NCI-H2227 treated with DMSO at 0.1 percent for 48 hours (cell line): ENCODE results near the gene ATP7A.
"Not testable (repeated sequence)": the region's sequence is repeated elsewhere in the genome, so short reads cannot be mapped to it uniquely, and the experiment has no call there.

ENCODE experiments used
- DNase-seq: peaks from one replicate; lab custom pipeline; 2025; lab: John Stamatoyannopoulos, UW

The ATP7A gene

DNA sequence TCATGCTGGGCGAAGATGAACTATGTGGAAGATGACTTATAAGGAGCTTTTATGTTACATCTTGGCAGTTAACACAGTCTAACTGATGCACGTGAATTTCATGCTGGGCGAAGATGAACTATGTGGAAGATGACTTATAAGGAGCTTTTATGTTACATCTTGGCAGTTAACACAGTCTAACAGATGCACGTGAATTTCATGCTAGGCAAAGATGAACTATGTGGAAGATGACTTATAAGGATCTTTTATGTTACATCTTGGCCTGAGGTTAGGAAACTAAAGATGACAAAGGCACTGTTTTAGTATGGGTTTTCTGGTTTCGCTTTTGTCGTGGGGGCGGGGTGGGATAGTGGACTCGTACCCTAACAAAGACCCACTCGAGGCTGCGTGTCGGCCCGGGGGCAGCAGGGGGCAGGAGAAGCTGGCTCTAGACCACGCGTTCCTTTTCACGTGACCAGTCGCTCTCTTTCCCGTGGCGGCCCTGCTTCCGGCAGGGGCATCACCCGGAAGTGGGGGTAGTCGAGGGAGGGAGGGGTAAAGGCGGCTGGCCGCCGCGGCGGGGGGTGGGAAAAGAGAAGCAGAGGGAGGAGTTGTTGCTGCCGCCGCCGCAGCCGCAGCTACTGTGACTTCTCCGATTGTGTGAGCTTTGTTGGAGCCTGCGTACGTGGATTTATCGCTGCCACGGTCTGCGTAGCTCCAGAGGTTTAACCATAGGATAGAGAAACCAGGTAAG lies at the start of gene ATP7A:
Gene ATP7A (plus strand): TSS at position 586 of the 733 bp plus-strand sequence. CDS start 60,949 bp downstream, outside the sequence.
- peak; percentile 91 for DNase-seq

DNA sequence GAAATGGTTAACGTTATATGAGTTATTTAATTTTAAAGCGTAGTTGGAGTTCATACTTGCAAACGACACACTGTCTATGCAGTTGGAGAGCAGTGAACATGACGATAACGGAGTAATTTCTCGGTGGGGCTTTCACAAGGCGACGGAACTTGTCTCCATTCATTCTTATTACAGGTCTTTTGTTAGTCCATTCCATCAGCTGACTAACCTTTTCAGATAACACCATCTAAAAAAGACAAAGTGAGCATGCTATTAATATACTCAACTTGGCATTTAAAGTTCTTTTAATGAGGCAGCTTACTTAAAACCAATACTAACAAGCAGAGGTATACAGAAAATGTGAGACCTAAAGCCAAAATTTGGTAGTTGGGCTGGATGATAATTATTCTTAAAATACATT lies 35.1 kb upstream of the ATP7A start:
- DNase-seq, result no peak

DNA sequence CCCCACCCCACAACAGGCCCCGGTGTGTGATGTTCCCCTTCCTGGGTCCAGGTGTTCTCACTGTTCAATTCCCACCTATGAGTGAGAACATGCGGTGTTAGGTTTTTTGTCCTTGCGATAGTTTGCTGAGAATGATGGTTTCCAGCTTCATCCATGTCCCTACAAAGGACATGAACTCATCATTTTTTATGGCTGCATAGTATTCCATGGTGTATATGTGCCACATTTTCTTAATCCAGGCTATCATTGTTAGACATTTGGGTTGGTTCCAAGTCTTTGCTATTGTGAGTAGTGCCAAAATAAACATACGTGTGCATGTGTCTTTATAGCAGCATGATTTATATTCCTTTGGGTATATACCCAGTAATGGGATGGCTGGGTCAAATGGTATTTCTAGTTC lies 29.1 kb upstream of the ATP7A start:
- DNase-seq, result not testable (repeated sequence)

DNA sequence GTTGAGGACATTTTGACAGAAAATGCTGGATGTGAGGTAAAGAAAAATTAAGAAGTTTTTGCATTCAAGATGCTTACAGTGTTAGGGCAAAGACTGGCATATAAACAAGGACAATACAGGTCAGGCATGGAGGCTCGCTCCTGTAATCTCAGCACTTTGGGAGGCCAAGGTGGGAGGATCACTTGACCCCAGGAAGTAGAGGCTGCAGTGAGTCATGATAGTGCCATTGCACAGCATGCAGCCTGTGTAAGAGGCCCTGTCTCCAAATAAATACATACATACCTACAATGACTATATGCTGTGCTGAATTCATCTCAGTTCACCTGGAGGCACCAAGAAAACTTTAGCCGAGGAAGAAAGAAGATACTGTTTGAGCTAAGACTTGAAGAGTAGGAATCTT lies 17.6 kb upstream of the ATP7A start:
- no peak for DNase-seq

DNA sequence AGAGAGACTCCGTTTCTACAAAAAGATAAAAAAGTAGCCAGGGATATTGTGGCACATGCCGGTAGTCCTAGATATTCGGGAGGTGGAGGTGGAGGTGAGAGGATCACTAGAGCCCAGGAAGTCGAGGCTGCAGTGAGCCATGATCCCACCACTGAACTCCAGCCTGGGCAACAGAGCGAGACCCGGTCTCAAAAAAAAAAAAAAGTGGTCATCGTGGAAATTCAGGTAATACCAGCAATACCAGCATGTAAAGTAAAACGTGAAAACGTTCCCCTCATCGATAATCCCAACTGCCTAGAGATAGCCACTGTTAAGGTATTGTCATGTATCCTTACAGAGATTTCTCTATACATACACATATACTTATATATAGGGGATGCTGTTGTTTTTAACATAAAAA lies 16.8 kb upstream of the ATP7A start:
- no peak for DNase-seq

DNA sequence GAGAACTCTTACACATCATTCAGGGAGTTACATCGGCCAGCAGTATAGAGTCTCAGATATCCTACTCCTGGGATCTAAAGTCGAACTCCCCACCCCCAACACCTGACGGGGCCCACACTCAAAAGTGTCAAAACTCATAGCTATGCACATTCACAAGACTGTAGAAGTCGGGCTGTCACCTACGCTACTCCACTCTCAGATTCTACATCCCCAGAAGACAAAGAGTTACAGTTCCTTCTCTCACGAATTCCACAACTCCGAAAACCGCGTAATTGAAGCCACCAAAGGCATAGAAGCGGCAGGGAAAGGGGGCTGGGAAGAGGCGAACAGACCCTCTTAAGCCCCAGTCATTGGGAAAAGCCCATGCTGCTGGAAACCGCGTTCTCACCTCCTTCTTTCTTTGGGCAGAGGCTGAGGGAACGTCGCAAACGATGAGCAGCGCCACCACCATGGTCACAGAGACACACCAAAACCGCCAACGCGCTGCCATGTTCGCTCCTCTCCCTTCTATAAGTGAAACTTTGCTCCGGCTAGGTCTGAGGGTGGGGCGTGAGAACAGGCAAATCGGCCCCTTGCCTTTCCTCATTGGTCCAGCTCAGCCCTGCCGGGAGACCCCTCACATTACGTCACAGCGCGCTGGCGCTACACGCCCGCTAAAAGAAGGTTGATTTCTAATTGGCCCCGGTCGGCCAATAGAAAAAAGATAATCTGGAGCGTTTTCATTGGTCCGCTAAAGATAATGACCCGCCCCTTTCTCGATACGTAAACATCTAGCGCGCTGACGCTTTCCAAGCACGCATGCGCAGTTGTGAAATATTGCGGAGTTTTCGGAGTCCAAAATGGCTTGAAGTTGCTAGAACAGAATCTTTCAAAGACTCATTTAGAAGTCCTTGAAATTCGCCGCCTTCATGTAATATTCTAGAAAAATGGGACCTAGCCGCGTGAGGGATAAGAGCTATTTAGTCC lies 15.3 kb upstream of the ATP7A start, which contains the start of gene MAGT1:
Gene MAGT1 (minus strand): TSS at position 515 of the 966 bp plus-strand sequence. CDS start 25 bp downstream, at position 490.
- peak; percentile 99 for DNase-seq

DNA sequence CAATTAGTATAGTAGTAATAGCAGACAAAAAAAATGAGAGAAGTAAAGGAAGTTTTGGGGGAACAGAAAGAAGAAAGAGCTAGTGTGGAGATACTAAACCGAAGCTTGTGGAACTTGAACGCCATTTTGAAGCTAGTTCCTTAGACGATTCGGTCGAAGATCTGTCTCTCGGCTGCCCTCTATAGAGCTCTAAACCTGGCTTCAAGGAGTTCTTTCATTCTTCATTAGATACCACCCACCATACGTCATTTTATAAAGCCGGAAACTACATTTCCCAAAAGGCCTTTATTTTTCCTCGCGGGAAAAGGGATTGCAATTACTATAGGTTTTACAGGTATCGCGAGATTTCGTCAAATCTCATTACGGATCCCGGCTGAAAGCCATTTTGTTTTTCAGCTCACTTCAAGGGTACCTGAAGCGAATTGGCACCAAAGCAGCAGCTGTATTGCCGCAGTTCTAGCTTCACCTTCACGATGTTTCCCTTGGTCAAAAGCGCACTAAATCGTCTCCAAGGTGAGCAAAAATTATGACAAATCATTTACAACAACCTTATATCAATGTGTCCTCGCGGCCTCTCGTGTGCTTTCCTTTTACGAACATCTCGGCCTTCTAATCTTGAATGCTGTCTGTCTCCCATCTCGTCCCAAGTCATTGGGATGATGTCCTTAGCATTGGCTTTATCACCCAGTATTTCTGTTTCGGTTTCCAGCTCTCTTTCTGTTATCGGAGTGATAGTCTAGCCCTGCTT lies 11.2 kb upstream of the ATP7A start, which contains the start of gene COX7B:
Gene COX7B (plus strand): TSS at position 388 of the 748 bp plus-strand sequence. CDS start 86 bp downstream, at position 474.
- peak; percentile 99 for DNase-seq

DNA sequence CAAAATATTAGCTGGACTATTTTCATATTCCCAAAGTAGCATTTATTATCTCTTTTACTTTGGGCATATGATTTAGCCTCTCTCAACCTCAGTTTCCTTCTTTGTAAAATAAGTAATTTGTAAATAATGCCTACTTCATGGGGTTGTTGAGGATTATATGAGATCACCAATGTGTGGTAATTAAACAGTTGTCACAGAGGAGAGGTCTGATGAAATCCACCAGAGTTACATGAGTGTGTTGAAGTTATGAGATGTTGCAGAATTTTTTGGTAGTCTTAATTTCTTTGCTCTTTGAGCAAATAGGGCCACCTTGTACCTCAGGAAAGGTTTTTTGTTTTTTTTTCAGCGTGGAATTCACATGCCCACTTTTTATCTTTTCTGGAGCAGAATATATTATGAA lies 9.8 kb upstream of the ATP7A start:
- no peak for DNase-seq

DNA sequence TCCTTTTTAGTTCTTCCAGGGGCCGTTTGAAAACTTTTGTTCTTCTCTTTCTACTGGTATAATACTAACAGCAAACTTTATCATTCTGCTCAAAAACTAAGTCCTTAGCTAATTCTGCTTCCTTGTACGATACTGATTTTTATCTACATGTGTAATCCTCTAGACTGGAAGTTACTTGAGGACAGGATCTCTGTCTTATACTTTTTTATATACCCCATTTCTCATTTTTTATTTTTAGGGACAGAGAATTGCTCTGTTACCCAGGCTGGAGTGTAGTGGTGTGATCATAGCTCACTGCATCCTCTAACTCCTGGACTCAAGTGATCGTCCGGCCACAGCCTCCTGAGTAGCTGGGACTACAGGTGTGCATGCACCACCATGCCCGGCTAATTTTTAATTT lies 9.0 kb upstream of the ATP7A start:
- no peak for DNase-seq

DNA sequence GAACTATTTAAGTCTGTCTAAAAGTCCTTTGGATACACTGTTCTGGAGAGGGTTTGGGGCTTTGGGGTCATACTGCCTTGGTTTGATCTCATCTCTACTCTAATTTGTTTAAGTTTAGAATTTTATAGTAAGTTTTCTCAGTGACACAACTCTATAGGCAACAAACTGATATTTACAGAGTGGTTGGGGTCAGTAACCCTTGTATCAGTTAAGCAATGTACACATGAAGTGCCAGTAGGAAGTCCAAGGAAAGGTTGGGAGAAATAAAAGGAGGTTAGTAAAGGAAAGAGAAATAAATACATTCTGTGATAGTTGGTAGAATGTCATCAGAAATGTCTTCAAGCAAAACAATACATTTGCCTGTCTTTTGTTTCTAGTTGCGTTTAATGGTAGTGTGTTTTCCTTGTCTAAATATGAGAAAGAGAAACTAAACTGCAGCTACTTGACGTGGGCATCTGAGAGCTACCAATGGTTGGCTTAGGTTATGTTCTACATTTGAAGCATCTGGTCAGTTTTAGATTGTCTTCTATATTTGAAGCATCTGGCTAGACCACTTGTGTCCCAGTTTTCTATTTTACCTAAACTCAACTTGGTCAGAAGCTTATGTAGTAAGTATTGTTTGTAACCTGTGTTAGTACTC lies 6.9 kb downstream of the ATP7A start:
- no peak for DNase-seq

DNA sequence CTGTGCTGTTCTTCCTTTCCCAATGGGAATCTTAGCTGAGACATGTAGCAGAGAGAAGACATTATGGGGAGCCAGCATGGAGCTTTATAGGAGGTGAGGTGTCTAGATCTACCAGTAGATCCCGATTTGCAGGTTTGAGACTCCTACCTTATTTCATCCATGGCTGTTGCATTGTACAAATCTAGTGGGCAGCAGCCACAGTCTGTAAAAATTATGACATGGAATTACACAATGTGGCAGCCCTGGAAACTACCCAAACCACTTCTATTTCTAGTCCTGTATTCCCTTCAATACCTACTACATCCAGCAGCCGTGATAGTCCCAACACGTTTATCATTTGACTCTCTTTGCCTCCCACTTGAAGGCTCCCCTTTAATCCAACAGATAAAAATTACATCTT lies 8.1 kb downstream of the ATP7A start:
- DNase-seq, result no peak

DNA sequence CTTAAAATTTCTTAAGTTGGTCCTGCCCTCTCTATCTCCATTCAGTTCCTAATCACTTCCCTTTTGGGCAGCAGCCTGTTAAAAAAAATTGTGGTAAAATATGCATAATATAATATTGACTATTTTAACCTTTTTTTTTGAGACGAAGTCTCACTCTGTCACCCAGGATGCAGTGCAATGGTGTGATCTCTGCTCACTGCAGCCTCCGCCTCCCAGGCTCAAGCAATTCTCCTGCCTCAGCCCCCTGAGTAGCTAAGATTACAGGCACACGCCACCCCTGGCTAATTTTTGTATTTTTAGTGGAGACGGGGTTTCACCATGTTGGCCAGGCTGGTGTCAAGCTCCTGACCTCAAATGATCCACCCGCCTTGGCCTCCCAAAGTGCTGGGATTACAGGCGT lies 8.9 kb downstream of the ATP7A start:
- not testable (repeated sequence) for DNase-seq

DNA sequence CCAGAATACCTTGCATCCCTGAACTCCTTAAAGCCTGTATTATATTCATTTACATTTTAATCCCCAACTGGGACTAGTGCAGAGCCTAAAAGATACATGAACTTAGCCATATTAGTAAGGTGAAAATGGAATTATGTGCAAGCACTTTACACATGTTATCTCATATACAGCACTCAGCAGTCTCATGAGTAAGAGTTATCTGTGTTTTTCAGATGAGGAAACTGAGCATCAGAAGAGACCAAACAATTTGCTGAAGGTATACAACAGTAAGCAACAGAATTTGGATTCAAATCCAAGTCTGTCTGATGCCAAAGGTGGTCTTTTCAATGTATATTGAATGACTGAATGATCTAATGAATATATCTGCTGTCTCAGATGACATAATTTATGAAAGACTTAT lies 12.3 kb downstream of the ATP7A start:
- no peak for DNase-seq

DNA sequence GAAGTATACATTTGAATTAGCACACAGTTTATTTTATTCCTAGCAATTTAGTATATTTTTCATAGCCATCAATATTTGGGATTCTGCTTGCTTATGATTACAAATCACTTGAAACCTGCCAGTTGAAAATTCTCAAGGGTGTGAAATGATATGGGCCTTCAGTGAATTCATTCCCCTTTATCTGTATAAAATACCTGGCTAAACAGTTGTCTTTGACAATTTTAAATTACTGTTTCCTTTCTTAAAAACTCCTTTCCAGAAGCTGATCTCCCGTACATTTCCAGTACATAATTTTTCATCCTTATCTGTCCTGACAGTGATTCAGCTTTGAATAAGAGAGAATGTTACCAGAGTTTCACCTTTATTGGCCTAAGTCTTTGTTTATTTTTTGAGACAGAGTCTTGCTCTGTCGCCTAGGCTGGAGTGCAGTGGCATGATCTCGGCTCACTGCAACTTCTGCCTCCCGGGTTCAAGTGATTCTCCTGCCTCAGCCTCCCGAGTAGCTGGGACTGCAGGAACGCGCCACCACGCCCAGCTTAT lies 13.9 kb downstream of the ATP7A start:
- no peak for DNase-seq

DNA sequence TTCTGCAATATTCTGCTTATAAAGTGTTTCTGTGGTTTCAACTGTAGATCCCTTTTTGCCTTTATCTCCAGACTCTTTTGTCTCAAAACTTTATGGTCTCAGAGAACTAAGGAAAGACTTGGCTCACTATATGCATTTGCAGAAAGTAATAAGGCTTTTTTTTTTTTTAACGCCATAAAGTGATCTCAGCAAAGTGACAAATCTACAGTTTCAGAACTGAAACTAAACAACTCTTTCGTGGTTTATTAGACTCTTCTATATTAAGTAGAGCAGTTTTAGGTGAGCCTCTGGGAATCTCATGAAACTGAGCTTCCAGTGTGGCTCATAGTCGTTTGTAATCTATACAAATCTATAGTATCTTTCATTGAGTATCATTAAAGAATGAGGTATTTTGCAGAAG lies 15.3 kb downstream of the ATP7A start:
- DNase-seq, result no peak

DNA sequence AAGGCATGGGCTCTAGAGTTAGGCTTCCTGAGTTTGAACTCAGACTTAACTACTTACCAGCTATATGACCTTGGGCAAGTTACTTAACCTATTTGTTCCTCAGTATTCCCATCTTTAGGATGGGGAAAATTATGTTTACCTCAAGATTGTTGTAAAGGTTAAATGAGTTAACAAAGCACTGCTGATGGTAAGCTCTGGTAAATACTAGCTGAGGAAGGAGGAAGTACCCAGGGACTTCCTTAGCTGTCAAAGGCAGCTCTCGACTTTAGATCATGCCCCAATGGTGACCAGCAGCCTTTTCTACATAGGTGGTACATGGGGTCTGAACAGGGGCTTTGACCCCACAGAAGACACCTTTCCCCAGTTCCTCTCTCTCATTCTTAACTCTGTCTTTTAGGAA lies 20.1 kb downstream of the ATP7A start:
- DNase-seq, result no peak

DNA sequence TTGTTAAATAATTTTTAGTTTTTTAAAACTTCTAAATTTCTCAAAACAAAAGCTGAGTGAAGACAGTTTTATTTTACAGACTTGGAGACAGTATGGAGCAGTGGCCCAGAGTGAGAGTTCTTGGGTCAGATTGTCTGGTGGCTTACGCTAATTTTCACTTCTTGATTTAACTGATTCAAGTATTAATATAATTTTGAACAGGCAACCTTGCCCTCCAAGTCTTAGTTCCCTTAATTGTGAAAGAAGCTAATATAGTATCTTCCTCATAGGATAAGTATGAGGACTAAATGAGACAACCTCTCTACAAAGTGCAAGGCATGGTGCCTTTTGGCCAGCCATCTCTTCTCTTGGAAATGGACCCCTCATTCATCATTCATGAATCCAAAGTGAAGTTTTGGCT lies 25.4 kb downstream of the ATP7A start:
- no peak for DNase-seq

DNA sequence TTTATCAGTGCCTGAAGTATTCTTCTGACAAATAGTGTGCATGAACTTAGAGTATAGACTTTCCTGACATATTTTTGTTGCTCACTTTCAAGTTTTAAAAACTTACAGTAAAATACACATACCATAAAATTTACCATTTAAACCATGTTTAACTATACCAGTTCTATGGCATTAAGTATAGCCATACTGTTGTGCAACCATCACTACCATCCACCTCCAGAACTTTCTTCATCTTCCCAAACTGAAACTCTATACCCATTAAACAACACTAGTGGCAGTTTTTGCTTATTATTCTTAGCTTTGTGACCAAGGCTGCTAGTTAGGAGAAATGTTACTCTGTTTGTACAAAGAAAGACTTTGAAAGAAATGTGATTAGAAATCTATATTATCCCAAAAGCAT lies 25.8 kb downstream of the ATP7A start:
- no peak for DNase-seq

DNA sequence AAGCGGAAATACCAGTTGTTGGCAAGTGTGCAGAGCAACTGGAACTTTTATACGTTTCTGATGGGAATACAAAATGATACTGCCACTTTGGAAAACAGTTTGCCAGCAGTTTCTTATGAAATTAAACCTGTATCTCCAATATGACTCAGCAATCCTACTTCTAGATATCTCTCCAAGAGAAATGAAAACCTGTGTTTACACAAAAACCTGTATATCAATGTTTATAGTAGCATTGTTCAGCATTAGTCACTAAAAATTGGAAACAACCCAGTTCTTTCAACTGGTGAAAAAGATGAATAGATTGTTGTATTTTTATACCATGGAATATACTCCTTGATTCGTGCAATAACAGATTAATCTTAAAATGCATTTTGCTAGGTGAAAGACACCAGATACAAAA lies 26.8 kb downstream of the ATP7A start:
- no peak for DNase-seq

DNA sequence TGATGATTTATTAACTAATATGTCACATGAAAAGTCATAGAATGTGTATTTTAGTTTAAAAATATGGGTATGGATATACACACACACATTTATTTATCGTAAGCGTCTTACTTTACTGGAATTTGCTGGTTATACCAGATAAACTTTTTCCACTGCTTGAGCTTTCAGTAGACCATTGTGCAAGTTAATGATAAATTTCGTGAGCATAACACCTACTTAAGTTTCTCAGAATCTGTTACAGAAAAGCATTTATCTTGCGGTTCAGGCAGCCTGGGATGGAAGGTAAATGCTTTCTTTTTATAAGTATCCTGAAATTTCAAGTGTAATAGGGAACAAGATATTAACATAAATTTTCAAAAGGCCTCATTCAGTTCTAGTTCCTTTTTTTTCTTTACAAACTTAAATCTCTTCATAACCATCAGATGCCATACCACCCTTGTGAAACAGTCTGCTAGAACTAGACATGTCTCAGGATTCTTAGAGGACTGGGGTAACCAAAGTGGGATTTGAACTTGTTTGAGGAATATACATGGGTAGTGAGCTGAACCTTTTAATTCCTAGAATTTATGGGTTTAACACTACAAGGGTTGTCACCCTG lies 27.7 kb downstream of the ATP7A start:
- no peak for DNase-seq

DNA sequence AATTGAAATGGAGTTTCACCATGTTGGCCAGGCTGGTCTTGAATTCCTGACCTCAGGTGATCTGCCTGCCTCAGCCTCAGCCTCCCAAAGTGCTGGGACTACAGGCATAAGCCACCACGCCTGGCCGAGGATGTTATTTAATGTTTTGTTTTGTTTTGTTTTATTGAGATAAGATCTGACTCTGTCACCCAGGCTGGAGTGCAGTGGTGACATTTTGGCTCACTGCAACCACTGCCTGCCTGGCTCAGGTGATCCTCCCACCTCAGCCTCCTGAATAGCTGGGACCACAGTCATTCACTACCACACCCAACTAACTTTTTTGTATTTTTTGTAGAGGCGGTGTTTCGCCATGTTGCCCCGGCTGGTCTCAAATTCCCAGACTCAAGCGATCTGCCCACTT lies 34.5 kb downstream of the ATP7A start:
- DNase-seq, result not testable (repeated sequence)
